H9 (cell line): ENCODE results near the gene KLHL22. TPM values are rescaled to one million over a fixed set of nuclear protein-coding genes. Genes with fewer than 3 reads are reported as not detected.

Experiments
- DNase-seq: peaks from one replicate; pipeline ENCODE4 v3.0.0-alpha.2; 2017
- H2AFZ ChIP-seq: one replicate; pipeline ENCODE4 v1.6.1; 2013; ENCODE audit warnings: mild to moderate bottlenecking, low read length, control low read depth, moderate library complexity
- H2AK5ac ChIP-seq: 2 replicates; pipeline ENCODE4 v1.6.1; 2013; ENCODE audit warnings: low read length, control low read depth, mixed read lengths; ENCODE audit not compliant: insufficient read length
- H2BK120ac ChIP-seq: one replicate; pipeline ENCODE4 v1.6.1; 2013; ENCODE audit warnings: low read depth, mild to moderate bottlenecking, low read length, control low read depth, inconsistent platforms; ENCODE audit not compliant: poor library complexity, severe bottlenecking
- H2BK12ac ChIP-seq: 2 replicates; pipeline ENCODE4 v1.6.1; 2013; ENCODE audit warnings: low read length, control low read depth, mixed read lengths, low read depth; ENCODE audit not compliant: insufficient read length
- H2BK15ac ChIP-seq: 2 replicates; pipeline ENCODE4 v1.6.1; 2013; ENCODE audit warnings: low read depth, low read length, control low read depth
- H2BK20ac ChIP-seq: one replicate; pipeline ENCODE4 v1.6.1; 2013; ENCODE audit warnings: low read depth, mild to moderate bottlenecking, low read length, control low read depth, inconsistent platforms; ENCODE audit not compliant: poor library complexity, severe bottlenecking
- H2BK5ac ChIP-seq: 2 replicates; pipeline ENCODE4 v1.6.1; 2013; ENCODE audit warnings: low read length, control low read depth, mixed read lengths; ENCODE audit not compliant: insufficient read length
- H3K14ac ChIP-seq: 2 replicates; pipeline ENCODE4 v1.6.1; 2013; ENCODE audit warnings: low read length, control low read depth; ENCODE audit not compliant: insufficient read depth
- H3K18ac ChIP-seq: 2 replicates; pipeline ENCODE4 v1.6.1; 2013; ENCODE audit warnings: low read depth, mild to moderate bottlenecking, mixed read lengths, low read length, control low read depth; ENCODE audit not compliant: insufficient read length
- H3K23ac ChIP-seq: 2 replicates; pipeline ENCODE4 v1.6.1; 2013; ENCODE audit warnings: low read length, control low read depth, mixed read lengths, low read depth; ENCODE audit not compliant: insufficient read length
- H3K23me2 ChIP-seq: 2 replicates; pipeline ENCODE4 v1.6.1; 2013; ENCODE audit warnings: low read depth, mild to moderate bottlenecking, mixed read lengths, low read length, control low read depth; ENCODE audit not compliant: insufficient read length, poor library complexity, severe bottlenecking
- H3K27ac ChIP-seq: 2 replicates; pipeline ENCODE4 v1.5.1; 2013; ENCODE audit warnings: low read length, control low read depth, mixed read lengths, low read depth; ENCODE audit not compliant: insufficient read length
- H3K27me3 ChIP-seq: 2 replicates; pipeline ENCODE4 v1.6.1; 2013; ENCODE audit warnings: low read length, control low read depth, inconsistent platforms; ENCODE audit not compliant: insufficient read depth
- H3K4ac ChIP-seq: 2 replicates; pipeline ENCODE4 v1.6.1; 2013; ENCODE audit warnings: low read depth, mild to moderate bottlenecking, control low read depth, inconsistent platforms, low read length, moderate library complexity
- H3K4me1 ChIP-seq: 2 replicates; pipeline ENCODE4 v1.6.1; 2013; ENCODE audit warnings: low read length, control low read depth, inconsistent platforms; ENCODE audit not compliant: insufficient read depth
- H3K4me2 ChIP-seq: 2 replicates; pipeline ENCODE4 v1.6.1; 2013; ENCODE audit warnings: low read length, control low read depth, mixed read lengths; ENCODE audit not compliant: insufficient read length, insufficient read depth
- H3K56ac ChIP-seq: 2 replicates; pipeline ENCODE4 v1.6.1; 2013; ENCODE audit warnings: low read depth, mild to moderate bottlenecking, mixed read lengths, low read length, control low read depth; ENCODE audit not compliant: insufficient read length
- H3K79me1 ChIP-seq: 2 replicates; pipeline ENCODE4 v1.6.1; 2013; ENCODE audit warnings: low read depth, mild to moderate bottlenecking, moderate library complexity, low read length, control low read depth, inconsistent platforms; ENCODE audit not compliant: insufficient read depth, poor library complexity, severe bottlenecking
- H3K79me2 ChIP-seq: 2 replicates; pipeline ENCODE4 v1.6.1; 2013; ENCODE audit warnings: low read length, control low read depth, inconsistent platforms; ENCODE audit not compliant: insufficient read depth
- H3K9ac ChIP-seq: 2 replicates; pipeline ENCODE4 v1.6.1; 2013; ENCODE audit warnings: low read length, control low read depth, mixed read lengths; ENCODE audit not compliant: insufficient read length; ENCODE audit errors: extremely low read depth
- H3K9me3 ChIP-seq: one replicate; pipeline ENCODE4 v1.6.1; 2013; ENCODE audit warnings: low read depth, low read length, inconsistent platforms; ENCODE audit not compliant: control insufficient read depth
- H3T11ph ChIP-seq: one replicate; pipeline ENCODE4 v1.6.1; 2013; ENCODE audit warnings: mild to moderate bottlenecking, low read length, control low read depth, inconsistent platforms
- H4K20me1 ChIP-seq: one replicate; pipeline ENCODE4 v1.6.1; 2013; ENCODE audit not compliant: control insufficient read depth, insufficient read length, insufficient read depth
- H4K5ac ChIP-seq: 2 replicates; pipeline ENCODE4 v1.6.1; 2013; ENCODE audit warnings: low read depth, mild to moderate bottlenecking, mixed read lengths, low read length, control low read depth; ENCODE audit not compliant: insufficient read length
- H4K8ac ChIP-seq: replicated peaks from 2 replicates; pipeline ENCODE4 v1.6.1; 2013; ENCODE audit warnings: low read length, control low read depth, mixed read lengths, low read depth; ENCODE audit not compliant: insufficient read length
- H4K91ac ChIP-seq: 2 replicates; pipeline ENCODE4 v1.6.1; 2013; ENCODE audit warnings: low read depth, mild to moderate bottlenecking, moderate library complexity, mixed read lengths, low read length, control low read depth; ENCODE audit not compliant: insufficient read length
- H3K27ac Mint-ChIP-seq, 3 experiments: 2 replicates in 2 of 3; 3 replicates in 1 of 3; pipeline ENCODE4 v1.8.0; 2020 to 2021; ENCODE audit warnings: mixed read lengths in 3 of 3, mild to moderate bottlenecking in 1 of 3, moderate library complexity in 1 of 3
- H3K27me3 Mint-ChIP-seq: 2 replicates; pipeline ENCODE4 v1.8.0; 2021; ENCODE audit warnings: low read depth, mild to moderate bottlenecking, moderate library complexity, mixed read lengths
- H3K36me3 Mint-ChIP-seq, 3 experiments: 2 replicates in 2 of 3; 3 replicates in 1 of 3; pipeline ENCODE4 v1.8.0; 2020 to 2021; ENCODE audit warnings: low read depth in 3 of 3, mixed read lengths in 3 of 3; ENCODE audit not compliant: insufficient read depth in 1 of 3
- H3K4me1 Mint-ChIP-seq, 2 experiments: 2 replicates each; pipeline ENCODE4 v1.8.0; 2020; ENCODE audit warnings: mixed read lengths in 2 of 2
- H3K4me3 Mint-ChIP-seq, 2 experiments: 2 replicates in 1 of 2; 3 replicates in 1 of 2; pipeline ENCODE4 v1.8.0; 2020 to 2021; ENCODE audit warnings: mild to moderate bottlenecking in 2 of 2, mixed read lengths in 2 of 2, moderate library complexity in 1 of 2
- H3K9me3 Mint-ChIP-seq, 2 experiments: 2 replicates in 1 of 2; 3 replicates in 1 of 2; pipeline ENCODE4 v1.8.0; 2020; ENCODE audit warnings: mild to moderate bottlenecking in 2 of 2, mixed read lengths in 2 of 2, moderate library complexity in 1 of 2
- WGBS: extraction: QIAGEN DNeasy Blood & Tissue Kit; methylation state at CpG from one replicate; pipeline ENCODE4 v1.1.7; 2013; ENCODE audit warnings: missing lambda C conversion rate, low lambda C conversion rate, mixed read lengths; ENCODE audit not compliant: insufficient read length; ENCODE audit errors: extremely low coverage; 5-methylcytosine and 5-hydroxymethylcytosine counted together
- total RNA-seq: library from RNA; stranded (reverse); gene quantifications from 2 replicates; pipeline ENCODE4 v1.2.1, GENCODE V29; 2021
- TF ChIP-seq, protein P1 (sequence below): fragments of 200-600 bp; sonication (generic); conservative IDR thresholded peaks from 3 replicates; pipeline ENCODE4 v1.8.0; 2021; ENCODE audit warnings: antibody characterized with exemption, mild to moderate bottlenecking

KLHL22 gene
- total RNA-seq, 1 experiment from 2014 or later = 11.9 TPM

- peaks cover 6 to 20% (median 14%) of the 10 kb centered on the region in 3 experiments; a peak in 5 of 7 replicates for H3K36me3 Mint-ChIP-seq
- no peak overlapping the region for H3K23ac ChIP-seq
- no peak overlapping the region for H3K4me2 ChIP-seq
These were observed 8.2 kb upstream of the KLHL22 start for GRCh38 chr22:20503816-20504215.

More at GRCh38 chr22:20503816-20504215, 8.2 kb upstream of the KLHL22 start:
- WGBS = no CpG with 5 or more reads among the region's 2 CpGs
- H3K18ac ChIP-seq = no peak overlapping the region
- no peak for DNase-seq
- no peak overlapping the region for H3K9ac ChIP-seq
- no peak overlapping the region for H4K5ac ChIP-seq
- H4K91ac ChIP-seq = no peak overlapping the region
- peaks cover 2% of the 10 kb centered on the region; the same call in 1 of the 2 replicates for H3K79me2 ChIP-seq
- Mint-ChIP-seq H3K27ac (no peak overlapping the region; a peak in 1 of 7 replicates), H3K27me3 (peaks cover 2% of the 10 kb centered on the region), H3K4me1 (peaks cover 15 to 17% of the 10 kb centered on the region in 2 experiments), H3K9me3 (no peaks in the 10 kb centered on the region), H3K4me3 (no peak overlapping the region)
- H2BK20ac ChIP-seq = no peak overlapping the region
- H3K9me3 ChIP-seq = no peaks in the 10 kb centered on the region
- no peak overlapping the region for H2BK5ac ChIP-seq
- H3K14ac ChIP-seq = no peak overlapping the region
- no peak overlapping the region for H3K56ac ChIP-seq
- no peaks in the 10 kb centered on the region for H3K79me1 ChIP-seq
- no peaks in the 10 kb centered on the region for H4K20me1 ChIP-seq
- H3T11ph ChIP-seq = no peak overlapping the region
- TF ChIP-seq, protein P1, sequence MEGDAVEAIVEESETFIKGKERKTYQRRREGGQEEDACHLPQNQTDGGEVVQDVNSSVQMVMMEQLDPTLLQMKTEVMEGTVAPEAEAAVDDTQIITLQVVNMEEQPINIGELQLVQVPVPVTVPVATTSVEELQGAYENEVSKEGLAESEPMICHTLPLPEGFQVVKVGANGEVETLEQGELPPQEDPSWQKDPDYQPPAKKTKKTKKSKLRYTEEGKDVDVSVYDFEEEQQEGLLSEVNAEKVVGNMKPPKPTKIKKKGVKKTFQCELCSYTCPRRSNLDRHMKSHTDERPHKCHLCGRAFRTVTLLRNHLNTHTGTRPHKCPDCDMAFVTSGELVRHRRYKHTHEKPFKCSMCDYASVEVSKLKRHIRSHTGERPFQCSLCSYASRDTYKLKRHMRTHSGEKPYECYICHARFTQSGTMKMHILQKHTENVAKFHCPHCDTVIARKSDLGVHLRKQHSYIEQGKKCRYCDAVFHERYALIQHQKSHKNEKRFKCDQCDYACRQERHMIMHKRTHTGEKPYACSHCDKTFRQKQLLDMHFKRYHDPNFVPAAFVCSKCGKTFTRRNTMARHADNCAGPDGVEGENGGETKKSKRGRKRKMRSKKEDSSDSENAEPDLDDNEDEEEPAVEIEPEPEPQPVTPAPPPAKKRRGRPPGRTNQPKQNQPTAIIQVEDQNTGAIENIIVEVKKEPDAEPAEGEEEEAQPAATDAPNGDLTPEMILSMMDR = no peak
- no peak overlapping the region for H2AK5ac ChIP-seq
- H3K27ac ChIP-seq = no peak overlapping the region
- H4K8ac ChIP-seq = no peak overlapping the region
- H2BK15ac ChIP-seq = no peak overlapping the region
- H3K23me2 ChIP-seq = peaks cover 8% of the 10 kb centered on the region
- peaks cover 2% of the 10 kb centered on the region; the same call in 1 of the 2 replicates for H3K4me1 ChIP-seq
- no peak overlapping the region for H2AFZ ChIP-seq
- H3K27me3 ChIP-seq = no peaks in the 10 kb centered on the region
- H3K4ac ChIP-seq = no peak overlapping the region
- H2BK12ac ChIP-seq = no peak overlapping the region
- H2BK120ac ChIP-seq = no peak overlapping the region
